Esophagus muscularis mucosa (tissue), 4 donors: ENCODE data around the gene KLHL29. TPM values are rescaled to one million over a fixed set of nuclear protein-coding genes. Genes with fewer than 3 reads are reported as not detected.

Experiments used
- DNase-seq: peaks from one replicate; pipeline ENCODE4 v3.0.0-alpha.2; 2017; ENCODE audit errors: extremely low spot score
- H3K27ac ChIP-seq, 4 donors: fragments of 200-600 bp; sonication (generic); replicated peaks in 1 of 4; 1 replicate in 3 of 4; 2 replicates in 1 of 4; pipeline ENCODE4 v1.5.1; 2016 to 2019; ENCODE audit warnings: mild to moderate bottlenecking in 1 of 4
- H3K27me3 ChIP-seq, 4 donors: fragments of 200-600 bp; sonication (generic); one replicate each; pipeline versions ENCODE4 v1.5.1 to v1.6.0; 2016 to 2019
- H3K36me3 ChIP-seq, 4 donors: fragments of 200-600 bp; sonication (generic); one replicate each; pipeline ENCODE4 v1.5.1; 2016 to 2019
- H3K4me1 ChIP-seq, 4 donors: fragments of 200-600 bp; sonication (generic); one replicate each; pipeline ENCODE4 v1.5.1; 2016 to 2019
- H3K4me3 ChIP-seq, 4 donors: fragments of 200-600 bp; sonication (generic); 1 replicate in 2 of 4; 2 replicates in 2 of 4; pipeline ENCODE4 v1.5.1; 2016 to 2019; ENCODE audit warnings: mild to moderate bottlenecking in 4 of 4, moderate library complexity in 1 of 4
- H3K9me3 ChIP-seq, 4 donors: fragments of 200-600 bp; sonication (generic); 1 replicate in 3 of 4; 2 replicates in 1 of 4; pipeline ENCODE4 v1.5.1; 2016 to 2019
- EP300 ChIP-seq: sonication (generic); formaldehyde crosslinking; IDR thresholded peaks from one replicate; pipeline ENCODE4 v1.6.1; 2017; ENCODE audit warnings: antibody characterized with exemption
- POLR2A ChIP-seq: fragments of 450-650 bp; IDR thresholded peaks from one replicate; pipeline ENCODE4 v1.6.1; 2017; ENCODE audit warnings: antibody characterized with exemption, moderate library complexity, mild to moderate bottlenecking, low read depth
- POLR2AphosphoS5 ChIP-seq, 2 donors: sonication (generic); formaldehyde crosslinking; IDR thresholded peaks; one replicate each; pipeline ENCODE4 v1.6.1; 2017; ENCODE audit warnings: antibody characterized with exemption in 2 of 2
- WGBS: methylation state at CpG from one replicate; pipeline ENCODE4 v1.1.5; 2018; 5-methylcytosine and 5-hydroxymethylcytosine counted together
- intact Hi-C: fragments of 100-400 bp; cut with DNase I; formaldehyde crosslinking; loops from one replicate; pipeline ENCODE4 v1.15.1; 2023
- total RNA-seq, 4 donors: library from RNA; depleted of rRNA; stranded (reverse); fragments of >200 nt; gene quantifications; one replicate each; pipeline versions ENCODE4 v1.1.0 to v1.2.1, GENCODE V29; 2016
- TF ChIP-seq, protein P1 (sequence below), 3 experiments: fragments of 200-600 bp in 2 of 3; fragments of 450-650 bp in 1 of 3; sonication (generic) in 2 of 3; IDR thresholded peaks; one replicate each; pipeline ENCODE4 v1.5.1; 2017 to 2019; ENCODE audit warnings: antibody characterized with exemption in 3 of 3, mild to moderate bottlenecking in 2 of 3, moderate library complexity in 1 of 3

KLHL29 gene
- total RNA-seq, 4 donors from 2014 or later, result 22.0 to 26.1 (median 23.4) TPM

DNA sequence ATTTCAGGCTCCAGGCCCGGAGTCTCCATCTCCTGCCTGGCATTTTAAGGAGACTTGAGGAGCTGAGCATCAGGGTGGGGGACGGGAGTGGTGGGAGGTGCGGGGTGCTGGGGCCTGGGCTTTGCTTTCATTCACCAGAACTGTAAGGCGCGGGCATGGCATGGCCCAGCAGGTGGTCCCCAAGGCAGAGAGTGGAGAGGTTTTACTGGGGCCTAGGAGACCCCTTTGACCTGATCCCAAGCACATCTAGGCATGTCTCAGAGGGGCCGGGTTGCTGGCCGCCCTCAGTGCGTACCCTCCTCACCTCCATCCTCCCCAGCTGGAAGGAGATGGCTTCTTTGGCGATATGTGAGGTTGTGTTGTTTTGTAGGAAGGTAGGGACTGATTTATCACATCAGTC lies 172.5 kb downstream of the KLHL29 start:
- H3K4me3 ChIP-seq, result no peak overlapping the region
- H3K4me1 ChIP-seq, result peaks cover 4 to 65% (median 63%) of the 10 kb centered on the region in 4 donors
- H3K36me3 ChIP-seq, result peaks cover 0 to 5% (median 2%) of the 10 kb centered on the region in 4 donors
- no peaks in the 10 kb centered on the region for H3K9me3 ChIP-seq
- intact Hi-C loops, result no loop called here
- DNase-seq, result no peak
- peak overlapping the region; percentile 69 to 74 (median 71) for H3K27ac ChIP-seq
- WGBS, result 94% methylated on average over 5 of the region's 9 CpGs
- TF ChIP-seq POLR2AphosphoS5 (IDR thresholded peaks at IDR 0.05) (no peak), EP300 (no peak), POLR2A (no peak)
- TF ChIP-seq, protein P1, sequence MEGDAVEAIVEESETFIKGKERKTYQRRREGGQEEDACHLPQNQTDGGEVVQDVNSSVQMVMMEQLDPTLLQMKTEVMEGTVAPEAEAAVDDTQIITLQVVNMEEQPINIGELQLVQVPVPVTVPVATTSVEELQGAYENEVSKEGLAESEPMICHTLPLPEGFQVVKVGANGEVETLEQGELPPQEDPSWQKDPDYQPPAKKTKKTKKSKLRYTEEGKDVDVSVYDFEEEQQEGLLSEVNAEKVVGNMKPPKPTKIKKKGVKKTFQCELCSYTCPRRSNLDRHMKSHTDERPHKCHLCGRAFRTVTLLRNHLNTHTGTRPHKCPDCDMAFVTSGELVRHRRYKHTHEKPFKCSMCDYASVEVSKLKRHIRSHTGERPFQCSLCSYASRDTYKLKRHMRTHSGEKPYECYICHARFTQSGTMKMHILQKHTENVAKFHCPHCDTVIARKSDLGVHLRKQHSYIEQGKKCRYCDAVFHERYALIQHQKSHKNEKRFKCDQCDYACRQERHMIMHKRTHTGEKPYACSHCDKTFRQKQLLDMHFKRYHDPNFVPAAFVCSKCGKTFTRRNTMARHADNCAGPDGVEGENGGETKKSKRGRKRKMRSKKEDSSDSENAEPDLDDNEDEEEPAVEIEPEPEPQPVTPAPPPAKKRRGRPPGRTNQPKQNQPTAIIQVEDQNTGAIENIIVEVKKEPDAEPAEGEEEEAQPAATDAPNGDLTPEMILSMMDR (IDR thresholded peaks at IDR 0.05), result no peak
- no peaks in the 10 kb centered on the region for H3K27me3 ChIP-seq

DNA sequence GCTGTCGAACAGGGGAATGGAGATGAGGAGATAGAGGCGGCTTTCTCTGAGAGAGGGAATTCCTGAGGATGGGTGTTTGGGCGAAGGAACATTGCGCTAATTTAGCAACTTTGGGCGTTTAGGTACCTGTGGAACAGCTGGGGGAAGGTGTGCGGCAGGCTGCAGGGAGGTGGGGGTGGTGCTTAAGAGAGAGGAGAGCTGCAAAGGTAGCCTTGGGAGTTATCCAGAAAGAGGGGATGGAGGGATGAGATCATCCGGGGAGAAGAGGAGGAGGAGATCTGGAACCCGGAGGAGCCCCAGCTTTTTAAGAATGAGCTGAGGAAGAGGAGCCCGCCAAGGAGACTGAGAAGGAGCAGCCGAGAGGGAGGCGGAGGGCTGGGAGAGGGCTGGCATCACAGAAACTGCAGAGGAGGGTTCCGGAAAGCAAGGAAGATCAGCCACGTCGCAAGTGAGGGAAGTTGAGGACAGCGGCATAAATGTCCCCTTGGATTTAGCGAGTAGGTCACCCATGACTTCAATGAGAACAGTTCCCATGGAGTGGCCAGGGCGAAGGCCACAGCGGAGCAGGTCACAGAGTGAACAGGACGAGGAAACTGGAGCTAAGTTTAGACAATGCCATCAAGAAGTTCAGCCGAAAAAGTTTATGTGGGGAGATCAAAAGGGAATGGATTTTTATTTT lies 174.7 kb downstream of the KLHL29 start:
- H3K27me3 ChIP-seq, result no peaks in the 10 kb centered on the region
- 88% methylated on average over 20 of the region's 20 CpGs for WGBS
- no peaks in the 10 kb centered on the region for H3K9me3 ChIP-seq
- DNase-seq, result no peak
- no peak overlapping the region for H3K4me3 ChIP-seq
- no peak for TF ChIP-seq EP300
- no peak for TF ChIP-seq POLR2A
- TF ChIP-seq POLR2AphosphoS5 (IDR thresholded peaks at IDR 0.05), result no peak
- TF ChIP-seq, protein P1 (IDR thresholded peaks at IDR 0.05), result no peak
- H3K27ac ChIP-seq, result no peak overlapping the region
- peaks cover 0 to 12% (median 3%) of the 10 kb centered on the region in 4 donors for H3K36me3 ChIP-seq
- intact Hi-C loops, result no loop called here
- H3K4me1 ChIP-seq, result peaks cover 20 to 70% (median 68%) of the 10 kb centered on the region in 4 donors

DNA sequence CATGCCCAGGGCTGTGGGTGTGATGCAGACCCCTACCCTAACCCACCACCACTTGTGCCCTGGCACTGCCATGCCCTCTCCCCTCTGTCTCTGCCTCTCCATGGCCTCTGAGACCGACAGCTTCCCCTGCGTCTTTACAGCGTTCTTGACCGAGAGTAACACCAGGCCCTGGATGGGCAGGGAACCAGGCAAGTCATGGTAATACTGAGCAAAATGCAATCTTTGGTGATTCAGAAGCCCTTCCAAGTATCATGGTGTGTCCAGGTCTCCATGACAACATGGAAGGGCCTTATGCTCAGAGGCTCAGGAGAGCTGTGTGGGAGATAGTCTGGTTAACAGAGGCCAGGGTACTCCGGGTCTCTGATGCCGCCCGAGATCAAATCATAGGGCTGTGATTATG lies 176.1 kb downstream of the KLHL29 start:
- Histone ChIP-seq H3K36me3 (peaks cover 0 to 12% (median 3%) of the 10 kb centered on the region in 4 donors), H3K4me3 (no peak overlapping the region), H3K4me1 (peaks cover 29 to 71% (median 69%) of the 10 kb centered on the region in 4 donors), H3K9me3 (no peaks in the 10 kb centered on the region), H3K27ac (peak overlapping the region; percentile 26 to 85 (median 59)), H3K27me3 (no peaks in the 10 kb centered on the region)
- DNase-seq, result no peak
- intact Hi-C loops, result no loop called here
- TF ChIP-seq, protein P1 (IDR thresholded peaks at IDR 0.05), result no peak
- TF ChIP-seq POLR2AphosphoS5 (IDR thresholded peaks at IDR 0.05) (no peak), EP300 (no peak), POLR2A (no peak)
- 96% methylated on average over 3 of the region's 7 CpGs for WGBS

DNA sequence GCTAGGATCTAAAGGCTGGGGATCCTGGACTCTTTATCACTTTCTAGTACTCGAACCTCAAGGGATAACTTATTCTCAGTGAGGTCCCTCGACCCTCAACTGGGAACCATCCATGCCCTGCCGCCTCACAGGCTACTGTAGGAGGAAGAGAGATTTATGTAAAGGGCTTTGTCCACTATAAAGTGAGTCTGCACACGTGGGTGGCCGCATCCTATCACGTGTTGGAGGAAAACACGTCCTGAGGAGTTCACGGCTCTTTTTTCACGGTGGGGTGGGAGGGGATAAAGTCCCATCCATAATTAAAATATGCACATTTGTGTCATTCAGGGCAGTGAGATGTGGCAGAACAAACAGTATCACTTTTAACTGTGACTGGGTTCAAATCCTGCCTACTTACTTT lies 176.6 kb downstream of the KLHL29 start:
- H3K36me3 ChIP-seq, result peaks cover 0 to 12% (median 3%) of the 10 kb centered on the region in 4 donors
- H3K4me1 ChIP-seq, result peaks cover 34 to 71% (median 69%) of the 10 kb centered on the region in 4 donors
- DNase-seq, result no peak
- no peaks in the 10 kb centered on the region for H3K9me3 ChIP-seq
- no peaks in the 10 kb centered on the region for H3K27me3 ChIP-seq
- TF ChIP-seq EP300, result no peak
- WGBS, result 91% methylated on average over 7 of the region's 9 CpGs
- intact Hi-C loops, result no loop called here
- peak overlapping the region; percentile 26 to 85 (median 59) for H3K27ac ChIP-seq
- no peak overlapping the region for H3K4me3 ChIP-seq

DNA sequence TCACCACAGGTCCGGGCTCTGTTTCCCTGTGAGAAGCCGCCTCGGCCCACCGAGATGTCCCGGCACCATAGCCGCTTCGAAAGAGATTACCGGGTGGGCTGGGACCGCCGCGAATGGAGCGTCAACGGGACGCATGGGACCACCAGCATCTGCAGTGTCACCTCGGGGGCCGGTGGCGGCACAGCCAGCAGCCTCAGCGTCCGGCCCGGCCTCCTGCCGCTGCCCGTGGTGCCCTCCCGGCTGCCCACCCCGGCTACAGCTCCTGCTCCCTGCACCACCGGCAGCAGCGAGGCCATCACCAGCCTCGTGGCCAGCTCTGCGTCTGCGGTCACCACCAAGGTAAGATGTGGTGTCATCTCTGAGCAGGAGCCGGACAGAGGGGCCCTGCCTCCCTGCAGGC lies 177.2 kb downstream of the KLHL29 start:
- peaks cover 34 to 71% (median 69%) of the 10 kb centered on the region in 4 donors for H3K4me1 ChIP-seq
- H3K27me3 ChIP-seq, result no peaks in the 10 kb centered on the region
- H3K27ac ChIP-seq, result peak overlapping the region; percentile 79 to 86 (median 84)
- no peaks in the 10 kb centered on the region for H3K9me3 ChIP-seq
- H3K4me3 ChIP-seq, result no peak overlapping the region
- no peak for DNase-seq
- peaks cover 0 to 12% (median 3%) of the 10 kb centered on the region in 4 donors for H3K36me3 ChIP-seq
- TF ChIP-seq, protein P1 (IDR thresholded peaks at IDR 0.05), result no peak
- TF ChIP-seq EP300 (no peak), POLR2AphosphoS5 (IDR thresholded peaks at IDR 0.05) (no peak), POLR2A (no peak)
- 96% methylated on average over 27 of the region's 30 CpGs for WGBS
- intact Hi-C loops, result no loop called here
